CD4-positive, CD25-positive, alpha-beta regulatory T cell (primary cell): ENCODE results near the gene GIPC2. TPM values are rescaled to one million over a fixed set of nuclear protein-coding genes. Genes with fewer than 3 reads are reported as not detected.
"Not testable (repeated sequence)": the region's sequence is repeated elsewhere in the genome, so short reads cannot be mapped to it uniquely, and the experiment has no call there.

Experiments used
- ATAC-seq, 2 donors: fragments of 150-1000 bp; cut with Tn5 transposase; one replicate each; pipeline ENCODE4 v1.10.0; 2021; ENCODE audit warnings: low read depth in 2 of 2, moderate number of reproducible peaks in 2 of 2, moderate library complexity in 1 of 2
- DNase-seq, 3 donors: peaks; one replicate each; pipeline versions ENCODE4 v3.0.0 to v3.0.0-alpha.2; 2012 to 2022; ENCODE audit warnings: mixed read lengths in 1 of 3
- H3K27ac ChIP-seq: one replicate; pipeline ENCODE4 v1.7.0; 2013; ENCODE audit warnings: mild to moderate bottlenecking, low read length; ENCODE audit not compliant: insufficient read depth, poor library complexity, severe bottlenecking
- H3K27me3 ChIP-seq: one replicate; pipeline ENCODE4 v1.7.0; 2013; ENCODE audit warnings: low read length; ENCODE audit not compliant: control insufficient read depth, insufficient read depth
- H3K36me3 ChIP-seq: one replicate; pipeline ENCODE4 v1.7.0; 2013; ENCODE audit warnings: mild to moderate bottlenecking, low read length, moderate library complexity; ENCODE audit not compliant: control insufficient read depth, insufficient read depth
- H3K4me1 ChIP-seq: 2 replicates; pipeline ENCODE4 v1.7.0; 2013; ENCODE audit warnings: mild to moderate bottlenecking, low read length; ENCODE audit not compliant: insufficient read depth, control insufficient read depth, poor library complexity, severe bottlenecking
- H3K4me3 ChIP-seq: one replicate; pipeline ENCODE4 v1.7.0; 2013; ENCODE audit warnings: low read depth, mild to moderate bottlenecking, low read length, moderate library complexity
- H3K9me3 ChIP-seq, 2 experiments: 1 replicate in 1 of 2; 2 replicates in 1 of 2; pipeline ENCODE4 v1.7.0; 2013; ENCODE audit warnings: low read length in 2 of 2, mild to moderate bottlenecking in 1 of 2, moderate library complexity in 1 of 2; ENCODE audit not compliant: control insufficient read depth in 2 of 2
- H3K27ac Mint-ChIP-seq, 3 donors: one replicate each; pipeline ENCODE4 v1.8.0; 2020 to 2022; ENCODE audit warnings: mild to moderate bottlenecking in 3 of 3, mixed read lengths in 3 of 3, moderate library complexity in 2 of 3
- H3K27me3 Mint-ChIP-seq: one replicate; pipeline ENCODE4 v1.8.0; 2022; ENCODE audit warnings: mild to moderate bottlenecking, mixed read lengths
- H3K36me3 Mint-ChIP-seq: one replicate; pipeline ENCODE4 v1.8.0; 2020; ENCODE audit warnings: mixed read lengths
- H3K4me1 Mint-ChIP-seq, 4 donors: one replicate each; pipeline ENCODE4 v1.8.0; 2020 to 2022; ENCODE audit warnings: mixed read lengths in 4 of 4, mild to moderate bottlenecking in 1 of 4
- H3K4me3 Mint-ChIP-seq, 4 donors: one replicate each; pipeline ENCODE4 v1.8.0; 2020 to 2022; ENCODE audit warnings: mild to moderate bottlenecking in 4 of 4, mixed read lengths in 4 of 4, moderate library complexity in 3 of 4
- H3K9me3 Mint-ChIP-seq, 7 donors: one replicate each; pipeline ENCODE4 v1.8.0; 2020 to 2022; ENCODE audit warnings: mixed read lengths in 7 of 7, mild to moderate bottlenecking in 3 of 7, moderate library complexity in 2 of 7
- polyA plus RNA-seq, 4 donors: library from polyadenylated mRNA; unstranded; fragments of 300-500 nt; fragmentation: Illumina TruSeq; gene quantifications; one replicate each; pipeline ENCODE4 v1.2.3, GENCODE V29; 2021
- total RNA-seq: library from RNA; stranded (reverse); gene quantifications from one replicate; pipeline ENCODE4 v1.2.3, GENCODE V29; 2022

Gene GIPC2
- total and polyA plus RNA-seq, 5 donors from 2014 or later: 0.22 to 0.39 TPM; not detected in 3

DNA sequence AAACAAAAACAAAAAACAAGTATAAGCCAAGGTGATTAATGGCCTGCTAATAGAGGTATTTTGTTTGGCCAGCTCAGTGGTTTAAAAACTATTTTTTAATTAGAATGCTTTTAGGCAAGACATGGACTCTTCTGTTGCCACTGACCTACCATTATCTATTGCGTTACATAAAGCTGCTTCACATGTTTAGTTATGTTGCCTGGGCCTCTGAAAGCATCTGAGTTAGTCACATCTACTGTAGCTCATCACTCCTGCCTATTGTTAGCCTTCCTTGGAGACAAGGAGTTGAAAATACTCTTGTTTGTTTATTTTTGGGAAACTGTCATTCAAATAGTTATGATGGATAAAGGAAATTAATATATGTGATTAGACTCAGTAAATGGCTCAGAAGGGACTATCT, 26.7 kb upstream of the GIPC2 start:
- no peak overlapping the region for H3K27ac Mint-ChIP-seq
- Histone ChIP-seq H3K27ac (no peak overlapping the region), H3K4me1 (no peaks in the 10 kb centered on the region), H3K36me3 (no peaks in the 10 kb centered on the region), H3K9me3 (no peaks in the 10 kb centered on the region), H3K27me3 (no peaks in the 10 kb centered on the region), H3K4me3 (no peak overlapping the region)
- H3K27me3 Mint-ChIP-seq: no peaks in the 10 kb centered on the region
- peaks cover 0 to 4% (median 0%) of the 10 kb centered on the region in 4 donors for H3K4me1 Mint-ChIP-seq
- peaks cover 16% of the 10 kb centered on the region for H3K36me3 Mint-ChIP-seq
- peaks cover 0 to 1% (median 0%) of the 10 kb centered on the region in 7 donors for H3K9me3 Mint-ChIP-seq
- ATAC-seq (no peak), DNase-seq (no peak)
- no peak overlapping the region for H3K4me3 Mint-ChIP-seq

GRCh38 chr1:78021134-78021533, 24.6 kb upstream of the GIPC2 start:
- not testable (repeated sequence) for H3K27ac Mint-ChIP-seq, H3K9me3 Mint-ChIP-seq, DNase-seq, H3K27me3 ChIP-seq, H3K36me3 ChIP-seq, H3K4me1 ChIP-seq, ATAC-seq, H3K4me3 ChIP-seq, H3K4me1 Mint-ChIP-seq, H3K9me3 ChIP-seq, H3K4me3 Mint-ChIP-seq, H3K27ac ChIP-seq, H3K36me3 Mint-ChIP-seq
- H3K27me3 Mint-ChIP-seq: peaks cover 10% of the 10 kb centered on the region

- no peaks in the 10 kb centered on the region for H3K9me3 ChIP-seq
- no peak for DNase-seq
- Mint-ChIP-seq H3K27ac (no peak overlapping the region), H3K4me1 (no peaks in the 10 kb centered on the region), H3K27me3 (peaks cover 17% of the 10 kb centered on the region), H3K36me3 (no peaks in the 10 kb centered on the region), H3K9me3 (peaks cover 0 to 4% (median 0%) of the 10 kb centered on the region in 7 donors), H3K4me3 (no peak overlapping the region)
- H3K36me3 ChIP-seq: no peaks in the 10 kb centered on the region
- H3K4me3 ChIP-seq: no peak overlapping the region
- peaks cover 2% of the 10 kb centered on the region for H3K27me3 ChIP-seq
- no peak for ATAC-seq
- no peaks in the 10 kb centered on the region for H3K4me1 ChIP-seq
- H3K27ac ChIP-seq: no peak overlapping the region
Observed at GRCh38 chr1:78029793-78030192, 16.0 kb upstream of the GIPC2 start.

DNA sequence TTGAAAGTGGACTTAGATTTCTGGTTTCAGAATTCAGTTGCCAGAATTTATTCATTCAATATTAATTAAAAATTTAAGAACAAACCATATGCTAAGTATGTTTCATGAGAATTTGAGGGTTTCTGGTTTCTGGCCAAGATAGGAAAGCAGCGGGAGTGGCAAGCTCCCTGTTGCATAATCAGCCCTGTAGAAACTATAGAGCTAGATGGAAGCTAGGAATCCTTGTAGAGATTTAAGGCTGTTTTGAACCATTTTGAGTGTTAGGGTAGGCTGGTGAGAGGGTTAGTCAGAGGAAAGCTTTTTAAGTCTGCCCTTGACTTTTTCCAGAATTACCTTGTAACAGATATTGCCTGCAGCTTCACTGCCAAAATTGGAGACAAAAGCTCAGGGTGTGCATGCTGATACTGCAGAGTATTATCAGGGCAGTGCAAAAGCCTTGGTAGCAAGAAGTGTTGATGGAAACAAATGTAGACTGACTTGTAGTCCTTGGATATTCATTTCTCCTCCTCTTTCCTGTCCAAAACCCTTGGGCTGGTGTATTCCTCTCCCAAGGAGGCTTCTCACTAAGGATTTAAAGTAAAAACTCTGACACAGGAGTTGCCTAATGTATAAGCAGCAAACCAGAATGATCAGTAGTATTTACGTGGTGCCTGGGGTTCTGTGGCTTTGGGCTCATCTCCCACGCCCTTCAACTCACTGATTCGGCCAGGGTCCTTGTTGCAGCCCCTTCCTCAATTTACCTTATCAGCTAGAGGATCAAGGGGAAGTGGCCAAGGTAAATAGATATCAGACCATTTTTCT, 12.6 kb upstream of the GIPC2 start:
- ATAC-seq (no peak), DNase-seq (no peak)
- Mint-ChIP-seq H3K27ac (no peak overlapping the region), H3K4me3 (no peak overlapping the region), H3K27me3 (peaks cover 17% of the 10 kb centered on the region), H3K4me1 (no peaks in the 10 kb centered on the region), H3K36me3 (no peaks in the 10 kb centered on the region), H3K9me3 (no peaks in the 10 kb centered on the region)
- H3K36me3 ChIP-seq: no peaks in the 10 kb centered on the region
- no peak overlapping the region for H3K27ac ChIP-seq
- peaks cover 8% of the 10 kb centered on the region for H3K27me3 ChIP-seq
- H3K9me3 ChIP-seq: no peaks in the 10 kb centered on the region
- no peak overlapping the region for H3K4me3 ChIP-seq
- H3K4me1 ChIP-seq: no peaks in the 10 kb centered on the region

- Histone ChIP-seq H3K4me1 (no peaks in the 10 kb centered on the region), H3K4me3 (no peak overlapping the region), H3K27me3 (peaks cover 8% of the 10 kb centered on the region), H3K9me3 (no peaks in the 10 kb centered on the region), H3K27ac (no peak overlapping the region), H3K36me3 (no peaks in the 10 kb centered on the region)
- Mint-ChIP-seq H3K4me3 (no peak overlapping the region), H3K9me3 (no peaks in the 10 kb centered on the region), H3K36me3 (no peaks in the 10 kb centered on the region), H3K4me1 (no peaks in the 10 kb centered on the region), H3K27me3 (peaks cover 22% of the 10 kb centered on the region), H3K27ac (no peak overlapping the region)
- ATAC-seq (no peak), DNase-seq (no peak)
Observed at GRCh38 chr1:78033797-78034172, 12.0 kb upstream of the GIPC2 start.

DNA sequence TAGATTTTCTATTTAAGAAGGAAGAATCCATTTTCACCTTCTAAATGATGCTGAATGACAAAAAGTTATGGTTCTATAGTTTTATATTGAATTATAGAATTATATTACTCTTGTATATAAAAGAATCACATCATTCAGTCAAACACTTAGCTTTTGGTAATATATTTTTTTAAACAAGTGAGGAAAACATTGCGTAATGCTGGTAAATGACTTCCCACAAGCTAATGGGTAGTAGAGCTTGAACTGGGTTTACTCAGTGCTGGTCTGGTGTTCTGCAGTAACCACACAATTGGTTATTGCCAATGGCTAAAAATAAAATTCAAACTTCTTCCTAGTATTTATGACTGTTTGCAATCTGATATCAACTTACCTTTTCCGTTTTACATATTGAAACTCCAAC, 10.6 kb upstream of the GIPC2 start:
- DNase-seq: no peak
- Mint-ChIP-seq H3K4me1 (no peaks in the 10 kb centered on the region), H3K9me3 (peaks cover 0 to 2% (median 0%) of the 10 kb centered on the region in 7 donors), H3K27ac (no peak overlapping the region), H3K36me3 (no peaks in the 10 kb centered on the region), H3K27me3 (peaks cover 29% of the 10 kb centered on the region), H3K4me3 (no peak overlapping the region)
- Histone ChIP-seq H3K36me3 (no peaks in the 10 kb centered on the region), H3K4me3 (no peak overlapping the region), H3K27ac (no peak overlapping the region), H3K4me1 (no peaks in the 10 kb centered on the region), H3K9me3 (no peaks in the 10 kb centered on the region), H3K27me3 (peaks cover 13% of the 10 kb centered on the region)
- no peak for ATAC-seq

DNA sequence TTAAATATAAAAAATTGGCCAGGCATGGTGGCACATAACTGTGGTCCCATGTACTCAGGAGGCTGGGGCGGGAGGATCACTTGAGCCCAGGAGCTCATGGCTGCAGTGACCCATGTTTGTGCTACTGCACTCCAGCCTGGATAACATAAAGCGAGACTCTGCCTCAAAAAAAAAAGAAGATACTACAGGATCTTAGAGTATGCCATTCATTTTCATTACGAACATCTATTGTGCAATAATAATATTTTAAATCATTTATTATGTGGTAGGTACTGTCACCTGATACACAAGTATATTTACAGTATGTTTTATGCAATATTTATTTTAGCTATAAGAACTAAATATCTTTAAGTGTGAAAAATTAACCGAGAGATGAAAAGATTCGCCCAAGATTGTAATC, 9.3 kb upstream of the GIPC2 start:
- Mint-ChIP-seq H3K4me1 (peaks cover 5 to 8% (median 6%) of the 10 kb centered on the region in 4 donors), H3K27me3 (peaks cover 38% of the 10 kb centered on the region), H3K4me3 (no peak overlapping the region), H3K27ac (no peak overlapping the region), H3K9me3 (peaks cover 0 to 2% (median 0%) of the 10 kb centered on the region in 7 donors), H3K36me3 (no peaks in the 10 kb centered on the region)
- H3K9me3 ChIP-seq: no peaks in the 10 kb centered on the region
- DNase-seq: no peak
- ATAC-seq: no peak
- no peak overlapping the region for H3K27ac ChIP-seq
- H3K4me1 ChIP-seq: no peaks in the 10 kb centered on the region
- no peaks in the 10 kb centered on the region for H3K36me3 ChIP-seq
- H3K4me3 ChIP-seq: no peak overlapping the region
- peaks cover 13% of the 10 kb centered on the region for H3K27me3 ChIP-seq

DNA sequence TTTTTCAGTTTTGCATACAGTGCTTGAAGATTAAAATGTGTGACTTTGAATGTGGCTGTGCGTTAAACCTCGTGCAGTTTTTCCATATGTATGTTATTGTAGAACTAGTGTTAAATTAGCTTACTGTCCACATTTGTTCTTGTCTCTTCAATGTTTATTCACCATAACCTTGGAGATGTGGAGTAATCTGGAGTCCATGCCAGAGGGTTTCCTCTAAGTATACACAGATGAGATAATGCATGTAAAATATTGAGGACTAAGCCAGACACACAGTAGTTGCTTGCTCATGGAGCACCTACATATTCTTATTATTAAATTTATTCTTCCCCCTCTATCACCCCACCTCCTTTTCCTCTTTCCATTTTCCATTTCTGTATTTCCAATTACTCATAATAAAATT, 7.7 kb upstream of the GIPC2 start:
- Mint-ChIP-seq H3K27me3 (peaks cover 45% of the 10 kb centered on the region), H3K4me3 (no peak overlapping the region), H3K4me1 (peaks cover 5 to 8% (median 6%) of the 10 kb centered on the region in 4 donors), H3K27ac (no peak overlapping the region), H3K36me3 (no peaks in the 10 kb centered on the region), H3K9me3 (peaks cover 0 to 2% (median 0%) of the 10 kb centered on the region in 7 donors)
- no peak for ATAC-seq
- Histone ChIP-seq H3K36me3 (no peaks in the 10 kb centered on the region), H3K27me3 (peaks cover 13% of the 10 kb centered on the region), H3K4me1 (no peaks in the 10 kb centered on the region), H3K27ac (no peak overlapping the region), H3K4me3 (no peak overlapping the region), H3K9me3 (no peaks in the 10 kb centered on the region)
- DNase-seq: no peak
